B cell (primary cell): Measurements from ENCODE around the gene FMR1.

Experiments
- CTCF ChIP-seq: fragments of 200-600 bp; IDR thresholded peaks from one replicate; pipeline ENCODE4 v1.8.0; 2022; ENCODE audit warnings: antibody characterized with exemption, mild to moderate bottlenecking
- EZH2 ChIP-seq: IDR thresholded peaks from 2 replicates; pipeline ENCODE4 v1.6.1; 2012; ENCODE audit warnings: borderline replicate concordance, low read depth, mild to moderate bottlenecking, moderate library complexity, low read length; ENCODE audit not compliant: insufficient read depth, poor library complexity, severe bottlenecking

- TF ChIP-seq CTCF: no peak
- TF ChIP-seq EZH2: no peak
Observed at GRCh38 chrX:147877726-147878125, 34.0 kb upstream of the FMR1 start.
